Limb (tissue), 2 donors: ENCODE measurements around the gene ADCY6.

ENCODE experiments used
- DNase-seq, 2 donors: peaks; one replicate each; pipeline ENCODE4 v3.0.0-alpha.2; 2016; ENCODE audit errors: extremely low spot score in 2 of 2

Gene ADCY6

GRCh38 chr12:48816143-48816854, 27.4 kb upstream of the ADCY6 start:
- peak in 1 of 2 donors; percentile 8 for DNase-seq

- DNase-seq: peak; percentile 89 to 91
These were observed 26.5 kb upstream of the ADCY6 start for GRCh38 chr12:48815126-48816110.

GRCh38 chr12:48814262-48815125, 25.6 kb upstream of the ADCY6 start:
- peak; percentile 48 to 89 for DNase-seq

GRCh38 chr12:48813465-48814261, 24.8 kb upstream of the ADCY6 start:
- DNase-seq: peak in 1 of 2 donors; percentile 40

GRCh38 chr12:48812389-48812788, 23.5 kb upstream of the ADCY6 start:
- DNase-seq: no peak

GRCh38 chr12:48811437-48812090, 22.7 kb upstream of the ADCY6 start:
- no peak for DNase-seq

- DNase-seq: no peak
These were observed 22.1 kb upstream of the ADCY6 start for GRCh38 chr12:48810903-48811431.

GRCh38 chr12:48807981-48808380, 19.1 kb upstream of the ADCY6 start:
- no peak for DNase-seq

- DNase-seq: no peak
These were observed 14.8 kb upstream of the ADCY6 start for GRCh38 chr12:48803675-48804074.

GRCh38 chr12:48800971-48801370, 12.1 kb upstream of the ADCY6 start:
- DNase-seq: no peak

- no peak for DNase-seq
These were observed 11.6 kb upstream of the ADCY6 start for GRCh38 chr12:48800457-48800856.

- DNase-seq: no peak
These were observed 8.1 kb upstream of the ADCY6 start for GRCh38 chr12:48796976-48797375.

- DNase-seq: peak; percentile 81
These were observed 6.9 kb upstream of the ADCY6 start for GRCh38 chr12:48795550-48796455.

GRCh38 chr12:48794870-48795269, 6.0 kb upstream of the ADCY6 start:
- DNase-seq: no peak

GRCh38 chr12:48793696-48794095, 4.8 kb upstream of the ADCY6 start:
- no peak for DNase-seq

GRCh38 chr12:48789858-48790326, 1.0 kb upstream of the ADCY6 start:
- DNase-seq: no peak

- DNase-seq: peak in 1 of 2 donors; percentile 54
These were observed 400 bp downstream of the ADCY6 start for GRCh38 chr12:48788524-48788853.

GRCh38 chr12:48787791-48788523, 932 bp downstream of the ADCY6 start:
- no peak for DNase-seq
